SK-N-SH treated with all-trans-retinoic acid at 6 μM for 48 hours (cell line): Measurements from ENCODE around the gene PIWIL1.

Source experiments
- CSDC2 ChIP-seq: fragments of 250-450 bp; sonication (Bioruptor Pico); IDR thresholded peaks from 2 replicates; pipeline ENCODE4 v1.5.0; 2020; ENCODE audit warnings: mild to moderate bottlenecking, moderate library complexity
- GLIS3 ChIP-seq: fragments of 250-450 bp; sonication (Bioruptor Pico); IDR thresholded peaks from 2 replicates; pipeline ENCODE4 v1.5.0; 2020; ENCODE audit warnings: mild to moderate bottlenecking, moderate library complexity
- RARB ChIP-seq: fragments of 250-450 bp; sonication (Bioruptor Pico); IDR thresholded peaks from 2 replicates; pipeline ENCODE4 v1.8.0; 2021; ENCODE audit warnings: mild to moderate bottlenecking, moderate library complexity
- ZFP30 ChIP-seq: fragments of 450-650 bp; formaldehyde crosslinking; IDR thresholded peaks from 2 replicates; pipeline ENCODE4 v1.5.0; 2022; ENCODE audit warnings: mild to moderate bottlenecking, moderate library complexity
- TF ChIP-seq, protein P1 (sequence below): fragments of 250-450 bp; sonication (Bioruptor Pico); IDR thresholded peaks from 2 replicates; pipeline ENCODE4 v1.8.0; 2020; ENCODE audit warnings: mild to moderate bottlenecking, moderate library complexity, borderline replicate concordance
- TF ChIP-seq, protein P2 (sequence below): fragments of 250-450 bp; sonication (Bioruptor Pico); IDR thresholded peaks from 2 replicates; pipeline ENCODE4 v1.5.1; 2021; ENCODE audit warnings: mild to moderate bottlenecking, moderate library complexity
- TF ChIP-seq, protein P3 (sequence below): fragments of 250-450 bp; sonication (Bioruptor Pico); IDR thresholded peaks from 2 replicates; pipeline ENCODE4 v1.5.1; 2020; ENCODE audit warnings: low read depth, mild to moderate bottlenecking, moderate library complexity

DNA sequence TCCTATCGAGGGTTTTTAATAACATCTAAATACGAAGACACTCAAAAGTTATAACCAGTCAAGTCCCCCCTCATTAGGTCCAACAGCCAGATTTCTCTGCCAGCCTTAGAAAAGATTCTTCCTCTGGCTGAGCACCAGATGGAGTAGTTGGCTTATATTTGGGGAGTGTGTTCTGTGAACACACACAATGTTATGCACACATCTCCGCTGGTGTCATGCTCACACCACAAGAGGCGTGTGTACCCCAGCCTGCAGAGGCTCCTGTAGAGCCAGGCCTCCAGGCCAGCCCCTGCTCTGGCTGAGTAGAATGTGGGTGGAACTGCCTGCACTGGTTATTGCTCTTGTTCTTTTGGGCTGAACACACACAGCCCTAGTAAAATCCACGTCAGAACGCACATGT, 64.0 kb downstream of the PIWIL1 start:
- TF ChIP-seq ZFP30 (CRISPR knock-in tag): no peak
- TF ChIP-seq, protein P1, sequence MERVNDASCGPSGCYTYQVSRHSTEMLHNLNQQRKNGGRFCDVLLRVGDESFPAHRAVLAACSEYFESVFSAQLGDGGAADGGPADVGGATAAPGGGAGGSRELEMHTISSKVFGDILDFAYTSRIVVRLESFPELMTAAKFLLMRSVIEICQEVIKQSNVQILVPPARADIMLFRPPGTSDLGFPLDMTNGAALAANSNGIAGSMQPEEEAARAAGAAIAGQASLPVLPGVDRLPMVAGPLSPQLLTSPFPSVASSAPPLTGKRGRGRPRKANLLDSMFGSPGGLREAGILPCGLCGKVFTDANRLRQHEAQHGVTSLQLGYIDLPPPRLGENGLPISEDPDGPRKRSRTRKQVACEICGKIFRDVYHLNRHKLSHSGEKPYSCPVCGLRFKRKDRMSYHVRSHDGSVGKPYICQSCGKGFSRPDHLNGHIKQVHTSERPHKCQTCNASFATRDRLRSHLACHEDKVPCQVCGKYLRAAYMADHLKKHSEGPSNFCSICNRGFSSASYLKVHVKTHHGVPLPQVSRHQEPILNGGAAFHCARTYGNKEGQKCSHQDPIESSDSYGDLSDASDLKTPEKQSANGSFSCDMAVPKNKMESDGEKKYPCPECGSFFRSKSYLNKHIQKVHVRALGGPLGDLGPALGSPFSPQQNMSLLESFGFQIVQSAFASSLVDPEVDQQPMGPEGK: no peak
- TF ChIP-seq GLIS3 (CRISPR knock-in tag): no peak
- TF ChIP-seq, protein P2, sequence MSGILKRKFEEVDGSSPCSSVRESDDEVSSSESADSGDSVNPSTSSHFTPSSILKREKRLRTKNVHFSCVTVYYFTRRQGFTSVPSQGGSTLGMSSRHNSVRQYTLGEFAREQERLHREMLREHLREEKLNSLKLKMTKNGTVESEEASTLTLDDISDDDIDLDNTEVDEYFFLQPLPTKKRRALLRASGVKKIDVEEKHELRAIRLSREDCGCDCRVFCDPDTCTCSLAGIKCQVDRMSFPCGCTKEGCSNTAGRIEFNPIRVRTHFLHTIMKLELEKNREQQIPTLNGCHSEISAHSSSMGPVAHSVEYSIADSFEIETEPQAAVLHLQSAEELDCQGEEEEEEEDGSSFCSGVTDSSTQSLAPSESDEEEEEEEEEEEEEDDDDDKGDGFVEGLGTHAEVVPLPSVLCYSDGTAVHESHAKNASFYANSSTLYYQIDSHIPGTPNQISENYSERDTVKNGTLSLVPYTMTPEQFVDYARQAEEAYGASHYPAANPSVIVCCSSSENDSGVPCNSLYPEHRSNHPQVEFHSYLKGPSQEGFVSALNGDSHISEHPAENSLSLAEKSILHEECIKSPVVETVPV (CRISPR knock-in tag): no peak
- TF ChIP-seq, protein P3, sequence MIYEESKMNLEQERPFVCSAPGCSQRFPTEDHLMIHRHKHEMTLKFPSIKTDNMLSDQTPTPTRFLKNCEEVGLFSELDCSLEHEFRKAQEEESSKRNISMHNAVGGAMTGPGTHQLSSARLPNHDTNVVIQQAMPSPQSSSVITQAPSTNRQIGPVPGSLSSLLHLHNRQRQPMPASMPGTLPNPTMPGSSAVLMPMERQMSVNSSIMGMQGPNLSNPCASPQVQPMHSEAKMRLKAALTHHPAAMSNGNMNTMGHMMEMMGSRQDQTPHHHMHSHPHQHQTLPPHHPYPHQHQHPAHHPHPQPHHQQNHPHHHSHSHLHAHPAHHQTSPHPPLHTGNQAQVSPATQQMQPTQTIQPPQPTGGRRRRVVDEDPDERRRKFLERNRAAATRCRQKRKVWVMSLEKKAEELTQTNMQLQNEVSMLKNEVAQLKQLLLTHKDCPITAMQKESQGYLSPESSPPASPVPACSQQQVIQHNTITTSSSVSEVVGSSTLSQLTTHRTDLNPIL (CRISPR knock-in tag): no peak
- TF ChIP-seq CSDC2 (CRISPR knock-in tag): no peak
- no peak for TF ChIP-seq RARB (CRISPR knock-in tag)
